PFSK-1 (cell line): ENCODE results near the gene NLRP7.

Experiments
- FOXP2 ChIP-seq: optimal IDR thresholded peaks from 2 replicates; pipeline ENCODE3; 2011; ENCODE audit warnings: borderline replicate concordance, control low read depth, inconsistent platforms; ENCODE audit not compliant: insufficient read depth; ENCODE audit errors: extremely low read length, extremely low read depth
- POLR2AphosphoS5 ChIP-seq: IDR thresholded peaks from 2 replicates; pipeline ENCODE4 v1.6.1; 2012; ENCODE audit warnings: low read depth, mild to moderate bottlenecking, control low read depth, low read length, moderate library complexity
- REST ChIP-seq, 2 experiments: IDR thresholded peaks; 2 replicates each; pipeline versions ENCODE4 v1.6.1 to v1.8.0; 2011 to 2012; ENCODE audit warnings: low read depth in 2 of 2, low read length in 2 of 2, control low read depth in 1 of 2, inconsistent platforms in 1 of 2, mild to moderate bottlenecking in 1 of 2, moderate library complexity in 1 of 2; ENCODE audit not compliant: insufficient read depth in 1 of 2
- SIN3A ChIP-seq: IDR thresholded peaks from 2 replicates; pipeline ENCODE4 v1.6.1; 2012; ENCODE audit warnings: mild to moderate bottlenecking, low read length, moderate library complexity, borderline replicate concordance; ENCODE audit not compliant: insufficient read depth
- TAF1 ChIP-seq: IDR thresholded peaks from 2 replicates; pipeline ENCODE4 v1.6.1; 2012; ENCODE audit warnings: low read length, control low read depth, borderline replicate concordance; ENCODE audit not compliant: insufficient read depth

The NLRP7 gene

GRCh38 chr19:54893406-54893805 is 53.9 kb downstream of the NLRP7 start:
- TF ChIP-seq TAF1 (no peak), REST (IDR thresholded peaks at IDR 0.05; ENCODE audit: insufficient read depth in 1 of 2, low read depth in 2 of 2, low read length in 2 of 2) (no peak), SIN3A (no peak), FOXP2 (no peak), POLR2AphosphoS5 (no peak)

GRCh38 chr19:54889566-54889965 is 57.8 kb downstream of the NLRP7 start:
- no peak for TF ChIP-seq REST (IDR thresholded peaks at IDR 0.05; ENCODE audit: insufficient read depth in 1 of 2, low read depth in 2 of 2, low read length in 2 of 2)
- no peak for TF ChIP-seq TAF1
- TF ChIP-seq FOXP2, result no peak
- TF ChIP-seq SIN3A, result no peak
- TF ChIP-seq POLR2AphosphoS5, result no peak

DNA sequence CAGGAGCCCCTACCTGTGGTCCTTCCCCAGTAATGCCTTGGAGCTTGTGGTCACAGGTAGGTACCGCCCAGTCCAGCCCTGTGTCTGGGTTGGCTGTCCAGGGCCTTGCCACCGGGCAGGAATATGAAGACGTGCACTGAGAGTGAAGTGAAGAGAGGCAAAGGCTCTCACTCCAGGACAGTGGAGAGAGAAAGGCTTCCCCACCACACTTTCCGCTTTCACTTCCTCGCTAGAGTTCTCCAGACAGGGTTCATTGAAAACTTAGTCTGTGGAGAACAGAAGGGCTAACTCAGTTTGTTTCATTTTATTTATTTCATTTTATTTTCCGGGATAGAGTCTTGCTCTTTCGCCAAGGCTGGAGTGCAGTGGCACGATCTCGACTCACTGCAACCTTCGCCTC is 59.1 kb downstream of the NLRP7 start:
- no peak for TF ChIP-seq FOXP2
- TF ChIP-seq SIN3A, result no peak
- no peak for TF ChIP-seq TAF1
- no peak for TF ChIP-seq REST (IDR thresholded peaks at IDR 0.05; ENCODE audit: insufficient read depth in 1 of 2, low read depth in 2 of 2, low read length in 2 of 2)
- TF ChIP-seq POLR2AphosphoS5, result no peak

DNA sequence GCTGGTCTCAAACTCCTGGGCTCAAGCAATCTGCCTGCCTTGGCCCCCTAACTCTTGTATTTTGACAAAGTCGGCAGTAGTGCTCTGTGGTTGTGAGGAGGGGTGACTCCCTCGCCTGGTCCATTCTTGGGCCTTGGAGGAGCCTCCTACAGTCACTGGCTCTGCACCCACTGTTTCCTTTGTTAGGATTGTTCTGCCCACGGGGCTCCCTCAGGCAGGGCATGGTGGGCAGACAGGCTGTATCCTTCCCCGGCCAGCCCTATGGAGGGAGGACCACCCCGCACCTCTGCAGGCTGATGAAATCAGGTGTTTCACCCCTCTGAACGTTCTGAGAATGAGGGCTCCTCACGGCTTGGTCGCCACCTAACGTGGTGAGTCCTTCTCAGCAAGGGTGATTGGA is 64.1 kb downstream of the NLRP7 start:
- TF ChIP-seq SIN3A, result no peak
- no peak for TF ChIP-seq POLR2AphosphoS5
- TF ChIP-seq REST (IDR thresholded peaks at IDR 0.05; ENCODE audit: insufficient read depth in 1 of 2, low read depth in 2 of 2, low read length in 2 of 2), result no peak
- TF ChIP-seq FOXP2, result no peak
- no peak for TF ChIP-seq TAF1

DNA sequence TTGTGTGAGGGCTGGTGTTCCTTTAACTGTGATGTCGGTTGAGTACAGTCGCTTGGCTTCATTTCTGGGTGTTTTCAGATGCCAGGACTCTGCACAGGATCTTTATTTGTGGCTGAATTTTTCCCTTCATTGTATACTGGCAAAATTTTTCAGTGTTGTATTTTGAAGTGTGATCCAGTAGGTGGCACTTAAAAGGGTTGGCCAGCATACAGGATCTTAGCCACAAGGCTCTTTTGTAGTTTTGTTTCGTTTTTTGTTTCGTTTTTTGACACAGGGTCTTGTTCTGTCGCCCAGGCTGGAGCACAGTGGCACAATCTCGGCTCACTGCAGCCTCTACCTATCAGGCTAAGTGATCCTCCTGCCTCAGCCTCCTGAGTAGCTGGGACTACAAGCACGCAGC is 64.6 kb downstream of the NLRP7 start:
- no peak for TF ChIP-seq REST (IDR thresholded peaks at IDR 0.05; ENCODE audit: insufficient read depth in 1 of 2, low read depth in 2 of 2, low read length in 2 of 2)
